A673 (cell line): ENCODE results near the gene TUBGCP3.
"Not testable (repeated sequence)": the region's sequence is repeated elsewhere in the genome, so short reads cannot be mapped to it uniquely, and the experiment has no call there.

Experiments used
- EZH2 ChIP-seq: fragments of 200-600 bp; sonication (generic); IDR thresholded peaks from 2 replicates; pipeline ENCODE4 v1.6.1; 2017; ENCODE audit warnings: borderline replicate concordance, low read depth, mild to moderate bottlenecking, mixed read lengths, antibody characterized with exemption, low read length; ENCODE audit not compliant: poor library complexity, severe bottlenecking
- TF ChIP-seq, protein P1 (sequence below): fragments of 300-800, 200-600 bp; sonication (generic); conservative IDR thresholded peaks from 2 replicates; pipeline ENCODE4 v1.5.1; 2017; ENCODE audit warnings: low read depth, mild to moderate bottlenecking, antibody characterized with exemption, low read length, moderate library complexity, mixed read lengths

DNA sequence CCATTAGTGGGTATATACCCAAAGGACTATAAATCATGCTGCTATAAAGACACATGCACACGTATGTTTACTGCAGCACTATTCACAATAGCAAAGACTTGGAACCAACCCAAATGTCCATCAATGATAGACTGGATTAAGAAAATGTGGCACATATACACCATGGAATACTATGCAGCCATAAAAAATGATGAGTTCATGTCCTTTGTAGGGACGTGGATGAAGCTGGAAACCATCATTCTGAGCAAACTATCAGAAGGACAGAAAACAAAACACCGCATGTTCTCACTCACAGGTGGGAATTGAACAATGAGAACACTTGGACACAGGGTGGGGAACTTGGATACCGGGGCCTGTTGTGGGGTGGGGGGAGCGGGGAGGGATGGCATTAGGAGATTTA, 39.0 kb downstream of the TUBGCP3 start:
- TF ChIP-seq, protein P1, sequence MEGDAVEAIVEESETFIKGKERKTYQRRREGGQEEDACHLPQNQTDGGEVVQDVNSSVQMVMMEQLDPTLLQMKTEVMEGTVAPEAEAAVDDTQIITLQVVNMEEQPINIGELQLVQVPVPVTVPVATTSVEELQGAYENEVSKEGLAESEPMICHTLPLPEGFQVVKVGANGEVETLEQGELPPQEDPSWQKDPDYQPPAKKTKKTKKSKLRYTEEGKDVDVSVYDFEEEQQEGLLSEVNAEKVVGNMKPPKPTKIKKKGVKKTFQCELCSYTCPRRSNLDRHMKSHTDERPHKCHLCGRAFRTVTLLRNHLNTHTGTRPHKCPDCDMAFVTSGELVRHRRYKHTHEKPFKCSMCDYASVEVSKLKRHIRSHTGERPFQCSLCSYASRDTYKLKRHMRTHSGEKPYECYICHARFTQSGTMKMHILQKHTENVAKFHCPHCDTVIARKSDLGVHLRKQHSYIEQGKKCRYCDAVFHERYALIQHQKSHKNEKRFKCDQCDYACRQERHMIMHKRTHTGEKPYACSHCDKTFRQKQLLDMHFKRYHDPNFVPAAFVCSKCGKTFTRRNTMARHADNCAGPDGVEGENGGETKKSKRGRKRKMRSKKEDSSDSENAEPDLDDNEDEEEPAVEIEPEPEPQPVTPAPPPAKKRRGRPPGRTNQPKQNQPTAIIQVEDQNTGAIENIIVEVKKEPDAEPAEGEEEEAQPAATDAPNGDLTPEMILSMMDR = not testable (repeated sequence)
- TF ChIP-seq EZH2 = not testable (repeated sequence)
